HepG2 (cell line): ENCODE data around the gene STK32B. TPM values are rescaled to one million over a fixed set of nuclear protein-coding genes. Genes with fewer than 3 reads are reported as not detected.

Source experiments
- ATAC-seq: fragments of 200-7000 bp; cut with Tn5 transposase; 3 replicates; pipeline ENCODE4 v1.9.1; 2020; ENCODE audit warnings: mild to moderate bottlenecking, moderate library complexity
- BruUV-seq: library from RNA; stranded (reverse); fragments of 400-500 nt; replicated peaks from 2 replicates; lab custom pipeline; 2021; lab: Mats Ljungman, UMichigan
- CTCF ChIA-PET: fragments of 300-600 bp; formaldehyde crosslinking; extraction: SDS; loops from one replicate; lab custom pipeline; 2021; ENCODE audit warnings: low total read pairs, inconsistent platforms, low intra/inter-chr PET ratio; lab: Yijun Ruan, JAX
- POLR2A ChIA-PET: fragments of 350-600 bp; sonication (Branson Sonifier 250); formaldehyde crosslinking; loops from one replicate; lab custom pipeline; 2020; ENCODE audit warnings: antibody characterized with exemption, inconsistent platforms; lab: Yijun Ruan, JAX
- DNase-seq: peaks from one replicate; pipeline ENCODE4 v3.0.0-alpha.2; 2015; ENCODE audit warnings: low spot score
- FAIRE-seq: peaks from 3 replicates; lab custom pipeline; 2011; peaks lifted over from hg19 to GRCh38; lab: Jason Lieb, UNC
- H2AFZ ChIP-seq: one replicate; pipeline ENCODE4 v1.6.1; 2011; ENCODE audit warnings: low read length, inconsistent platforms
- H3K27ac ChIP-seq: fragments of 300-600 bp; 3 replicates; pipeline ENCODE4 v1.8.0; 2011; ENCODE audit warnings: mixed run types, mild to moderate bottlenecking, mixed read lengths, low read length, inconsistent platforms; ENCODE audit not compliant: insufficient read depth; ENCODE audit errors: extremely low read length
- H3K27me3 ChIP-seq, 2 experiments: fragments of 200-600 bp in 1 of 2; 2 replicates in 1 of 2; 3 replicates in 1 of 2; pipeline versions ENCODE4 v1.6.0 to v1.8.0; 2011; ENCODE audit warnings: low read length in 2 of 2, mild to moderate bottlenecking in 2 of 2, moderate library complexity in 2 of 2, inconsistent platforms in 1 of 2; ENCODE audit not compliant: insufficient read depth in 2 of 2, control insufficient read depth in 1 of 2
- H3K36me3 ChIP-seq, 2 experiments: fragments of 200-600 bp in 1 of 2; replicated peaks in 1 of 2; 2 replicates in 1 of 2; 3 replicates in 1 of 2; pipeline versions ENCODE4 v1.5.1 to v1.8.0; 2011; ENCODE audit warnings: low read length in 2 of 2, inconsistent platforms in 1 of 2; ENCODE audit not compliant: insufficient read depth in 2 of 2, control insufficient read depth in 1 of 2
- H3K4me1 ChIP-seq: 2 replicates; pipeline ENCODE4 v1.5.1; 2012; ENCODE audit warnings: low read length, inconsistent platforms; ENCODE audit not compliant: insufficient read depth
- H3K4me2 ChIP-seq: 2 replicates; pipeline ENCODE4 v1.6.0; 2011; ENCODE audit warnings: low read depth, low read length, inconsistent platforms
- H3K4me3 ChIP-seq, 3 experiments: fragments of 200-600 bp in 1 of 3; sonication (generic), shearing (Covaris generic) in 1 of 3; replicated peaks in 1 of 3; 2 replicates each; pipeline ENCODE4 v1.5.1; 2011 to 2016; ENCODE audit warnings: low read length in 3 of 3, inconsistent platforms in 2 of 3, low read depth in 2 of 3, mild to moderate bottlenecking in 2 of 3, control low read depth in 1 of 3, mixed read lengths in 1 of 3; ENCODE audit not compliant: insufficient read depth in 1 of 3
- H3K79me2 ChIP-seq: one replicate; pipeline ENCODE4 v1.6.1; 2011; ENCODE audit warnings: low read length, inconsistent platforms; ENCODE audit not compliant: insufficient read depth
- H3K9ac ChIP-seq: 2 replicates; pipeline ENCODE4 v1.6.0; 2011; ENCODE audit warnings: mild to moderate bottlenecking, low read depth, low read length, inconsistent platforms; ENCODE audit not compliant: insufficient read depth
- H3K9me3 ChIP-seq: 2 replicates; pipeline ENCODE4 v1.5.1; 2012; ENCODE audit warnings: mild to moderate bottlenecking, low read length
- H4K20me1 ChIP-seq: 2 replicates; pipeline ENCODE4 v1.6.0; 2011; ENCODE audit warnings: inconsistent platforms, mild to moderate bottlenecking, low read length, moderate library complexity; ENCODE audit not compliant: insufficient read depth
- BORCS8-MEF2B ChIP-seq: sonication (generic); formaldehyde crosslinking; IDR thresholded peaks from 2 replicates; pipeline ENCODE4 v1.8.0; 2022; ENCODE audit warnings: mild to moderate bottlenecking, missing genetic modification reagents
- E2F5 ChIP-seq: sonication (generic); formaldehyde crosslinking; conservative IDR thresholded peaks from 2 replicates; pipeline ENCODE4 v1.4.0; 2020; ENCODE audit warnings: missing genetic modification reagents
- FOXC1 ChIP-seq: sonication (generic); formaldehyde crosslinking; IDR thresholded peaks from 2 replicates; pipeline ENCODE4 v1.8.0; 2022; ENCODE audit warnings: mild to moderate bottlenecking, missing genetic modification reagents, borderline replicate concordance
- GLI4 ChIP-seq: sonication (generic); formaldehyde crosslinking; IDR thresholded peaks from 2 replicates; pipeline ENCODE4 v1.5.1; 2020; ENCODE audit warnings: missing genetic modification reagents, mild to moderate bottlenecking, moderate library complexity, borderline replicate concordance
- HINFP ChIP-seq: sonication (generic); formaldehyde crosslinking; IDR thresholded peaks from 2 replicates; pipeline ENCODE4 v1.4.0; 2020; ENCODE audit warnings: low read depth, mild to moderate bottlenecking, missing genetic modification reagents
- JUNB ChIP-seq: sonication (generic); formaldehyde crosslinking; IDR thresholded peaks from 2 replicates; pipeline ENCODE4 v1.8.0; 2022; ENCODE audit warnings: missing genetic modification reagents, mild to moderate bottlenecking, borderline replicate concordance
- MAFK ChIP-seq, 2 experiments: IDR thresholded peaks in 1 of 2; conservative IDR thresholded peaks in 1 of 2; 2 replicates each; pipeline ENCODE4 v1.6.1; 2011; ENCODE audit warnings: improper control_type of control experiment in 2 of 2, low read length in 2 of 2
- PHF20 ChIP-seq: sonication (generic); formaldehyde crosslinking; IDR thresholded peaks from 2 replicates; pipeline ENCODE4 v1.5.0; 2020; ENCODE audit warnings: mild to moderate bottlenecking, missing genetic modification reagents
- SOX6 ChIP-seq, 2 experiments: fragments of 450-650 bp in 1 of 2; sonication (generic) in 1 of 2; formaldehyde crosslinking in 1 of 2; IDR thresholded peaks; 2 replicates each; pipeline versions ENCODE4 v1.4.0 to v1.6.1; 2017 to 2020; ENCODE audit warnings: antibody characterized with exemption in 1 of 2, mild to moderate bottlenecking in 1 of 2, missing genetic modification reagents in 1 of 2
- TERF1 ChIP-seq: sonication (generic); formaldehyde crosslinking; IDR thresholded peaks from 2 replicates; pipeline ENCODE4 v1.8.0; 2022; ENCODE audit warnings: mild to moderate bottlenecking, missing genetic modification reagents, moderate library complexity
- TGIF2 ChIP-seq: IDR thresholded peaks from 2 replicates; pipeline ENCODE4 v1.6.1; 2016; ENCODE audit warnings: control low read depth, missing compliant biosample characterization
- ZFAT ChIP-seq: sonication (generic); formaldehyde crosslinking; conservative IDR thresholded peaks from 2 replicates; pipeline ENCODE4 v1.8.1; 2023; ENCODE audit warnings: missing genetic modification reagents, inconsistent platforms
- ZMYM3 ChIP-seq: sonication (generic); formaldehyde crosslinking; IDR thresholded peaks from 2 replicates; pipeline ENCODE4 v1.5.1; 2020; ENCODE audit warnings: mild to moderate bottlenecking, missing genetic modification reagents
- ZNF121 ChIP-seq: sonication (generic); formaldehyde crosslinking; IDR thresholded peaks from 2 replicates; pipeline ENCODE4 v1.5.0; 2020; ENCODE audit warnings: mild to moderate bottlenecking, missing genetic modification reagents
- ZNF558 ChIP-seq: sonication (generic); formaldehyde crosslinking; IDR thresholded peaks from 2 replicates; pipeline ENCODE4 v1.9.0; 2022; ENCODE audit warnings: mild to moderate bottlenecking, missing genetic modification reagents, borderline replicate concordance
- ZNF567 ChIP-seq: sonication (generic); formaldehyde crosslinking; IDR thresholded peaks from 2 replicates; pipeline ENCODE4 v1.8.1; 2023; ENCODE audit warnings: mild to moderate bottlenecking, missing genetic modification reagents, borderline replicate concordance
- ZNF605 ChIP-seq: sonication (generic); formaldehyde crosslinking; IDR thresholded peaks from 2 replicates; pipeline ENCODE4 v1.8.0; 2022; ENCODE audit warnings: mild to moderate bottlenecking, missing genetic modification reagents
- ZNF674 ChIP-seq: sonication (generic); formaldehyde crosslinking; IDR thresholded peaks from 2 replicates; pipeline ENCODE4 v1.5.0; 2020; ENCODE audit warnings: low read depth, mild to moderate bottlenecking, missing genetic modification reagents
- ZNF883 ChIP-seq: sonication (generic); formaldehyde crosslinking; IDR thresholded peaks from 2 replicates; pipeline ENCODE4 v1.5.1; 2020; ENCODE audit warnings: mild to moderate bottlenecking, missing genetic modification reagents; ENCODE audit errors: not compliant biosample characterization
- WGBS: methylation state at CpG from one replicate; pipeline ENCODE4 v1.1.6; 2017; ENCODE audit warnings: low lambda C conversion rate; 5-methylcytosine and 5-hydroxymethylcytosine counted together
- in situ Hi-C: cut with HindIII; loops from 2 replicates; pipeline ENCODE4 v1.10.0; 2017; ENCODE audit warnings: low pct_unique_long_range_greater_than_20kb; ENCODE audit not compliant: extremely low pct_ligation_motif_present
- intact Hi-C: fragments of 100-400 bp; cut with micrococcal nuclease; formaldehyde crosslinking; loops from one replicate; pipeline ENCODE4 v1.10.0; 2022; ENCODE audit not compliant: unreplicated experiment
- polyA plus RNA-seq, 8 experiments: library from polyadenylated mRNA; depleted of rRNA in 3 of 8; stranded (reverse) in 7 of 8; unstranded in 1 of 8; fragments of >200 nt; fragmentation: Illumina TruSeq in 4 of 8; extraction: Trizol in 4 of 8; gene quantifications; 2 replicates each; pipeline versions ENCODE4 v1.2.1 to v1.2.3, GENCODE V29; 2011 to 2016; ENCODE audit warnings: low read depth in 4 of 8, missing spikeins in 1 of 8, mixed read lengths in 1 of 8; ENCODE audit not compliant: insufficient read depth in 1 of 8
- total RNA-seq, 5 experiments: library from RNA; depleted of rRNA; stranded (reverse); fragments of >200 nt; fragmentation: Illumina TruSeq; extraction: Trizol; gene quantifications; 2 replicates each; pipeline ENCODE4 v1.2.3, GENCODE V29; 2016; ENCODE audit warnings: low read depth in 1 of 5

Gene STK32B
- total and polyA plus RNA-seq, 2 of the 13 experiments (the other 11 are each of a cell fraction or from before 2014, with no cell fraction given): not detected

GRCh38 chr4:5133933-5134594, 82.8 kb downstream of the STK32B start (continued):
- TF ChIP-seq GLI4 (CRISPR knock-in tag) (no peak), ZNF883 (CRISPR knock-in tag) (no peak), ZNF567 (CRISPR knock-in tag) (no peak), ZNF674 (CRISPR knock-in tag) (no peak), ZNF605 (CRISPR knock-in tag) (no peak)
- TF ChIP-seq, all 625 proteins: peak for 0

- no peak for DNase-seq
- FAIRE-seq: no peak
- no TSS peak for BruUV-seq
- Histone ChIP-seq H4K20me1 (no peaks in the 10 kb centered on the region), H2AFZ (no peak overlapping the region), H3K9me3 (no peaks in the 10 kb centered on the region), H3K27me3 (peaks cover 0 to 3% of the 10 kb centered on the region in 2 experiments; a peak in 2 of 5 replicates), H3K4me3 (no peak overlapping the region), H3K79me2 (no peaks in the 10 kb centered on the region), H3K27ac (no peak overlapping the region), H3K36me3 (no peaks in the 10 kb centered on the region), H3K9ac (no peak overlapping the region), H3K4me1 (no peaks in the 10 kb centered on the region), H3K4me2 (no peak overlapping the region)
- CTCF ChIA-PET: no interaction called here
- POLR2A ChIA-PET: no interaction called here
- in situ Hi-C loops: no loop called here
- 15% methylated on average over 4 of the region's 4 CpGs for WGBS
- intact Hi-C loops: no loop called here
- ATAC-seq: no peak
- no peak for TF ChIP-seq ZNF558 (CRISPR knock-in tag)
- TF ChIP-seq ZFAT (CRISPR knock-in tag): no peak
- TF ChIP-seq TERF1 (CRISPR knock-in tag): no peak
- TF ChIP-seq PHF20: no peak
- TF ChIP-seq ZNF121: no peak
- TF ChIP-seq E2F5 (CRISPR knock-in tag): no peak
- TF ChIP-seq ZMYM3 (CRISPR knock-in tag): no peak
- TF ChIP-seq HINFP (CRISPR knock-in tag): no peak
- no peak for TF ChIP-seq BORCS8-MEF2B (CRISPR knock-in tag)
- TF ChIP-seq TGIF2 (CRISPR knock-in tag): no peak
- no peak for TF ChIP-seq MAFK (conservative IDR thresholded peaks at IDR 0.05 in 1 of 2, IDR thresholded peaks at IDR 0.05 in 1 of 2; ENCODE audit: low read length in 2 of 2)
- no peak for TF ChIP-seq SOX6 (IDR thresholded peaks at IDR 0.05)
- TF ChIP-seq SOX6 (CRISPR knock-in tag; IDR thresholded peaks at IDR 0.05): no peak
- no peak for TF ChIP-seq JUNB (CRISPR knock-in tag)
- TF ChIP-seq FOXC1 (CRISPR knock-in tag): no peak
Observed at GRCh38 chr4:5134620-5135019, 83.3 kb downstream of the STK32B start.
